Smooth muscle cell (in vitro differentiated cells): ENCODE results near the gene CTNND2. TPM values are rescaled to one million over a fixed set of nuclear protein-coding genes. Genes with fewer than 3 reads are reported as not detected.
"Not testable (repeated sequence)": the region's sequence is repeated elsewhere in the genome, so short reads cannot be mapped to it uniquely, and the experiment has no call there.

Source experiments
- DNase-seq: peaks from one replicate; lab custom pipeline; 2025; ENCODE audit not compliant: unreplicated experiment; lab: John Stamatoyannopoulos, UW
- H2AFZ ChIP-seq: fragments of 200-600 bp; sonication (generic); 2 replicates; pipeline ENCODE4 v1.6.0; 2016; ENCODE audit warnings: antibody characterized with exemption, low read depth, mild to moderate bottlenecking
- H3F3A ChIP-seq: fragments of 200-600 bp; sonication (generic); 2 replicates; pipeline ENCODE4 v1.6.0; 2017; ENCODE audit warnings: antibody characterized with exemption, low read depth
- H3K27ac ChIP-seq: fragments of 200-600 bp; sonication (generic); 2 replicates; pipeline ENCODE4 v1.5.1; 2016; ENCODE audit warnings: low read depth, mild to moderate bottlenecking
- H3K27me3 ChIP-seq: fragments of 200-600 bp; sonication (generic); 2 replicates; pipeline ENCODE4 v1.6.1; 2016; ENCODE audit warnings: low read depth, mild to moderate bottlenecking
- H3K36me3 ChIP-seq: fragments of 200-600 bp; sonication (generic); 2 replicates; pipeline ENCODE4 v1.5.1; 2016; ENCODE audit warnings: low read depth
- H3K4me1 ChIP-seq: fragments of 200-600 bp; sonication (generic); 2 replicates; pipeline ENCODE4 v1.5.1; 2016; ENCODE audit warnings: low read depth
- H3K4me2 ChIP-seq: fragments of 200-600 bp; sonication (generic); 2 replicates; pipeline ENCODE4 v1.6.0; 2016; ENCODE audit warnings: mild to moderate bottlenecking
- H3K4me3 ChIP-seq: fragments of 200-600 bp; sonication (generic); 2 replicates; pipeline ENCODE4 v1.5.1; 2016; ENCODE audit warnings: mild to moderate bottlenecking
- H3K79me2 ChIP-seq: fragments of 200-600 bp; sonication (generic); 2 replicates; pipeline ENCODE4 v1.6.0; 2016; ENCODE audit warnings: low read depth, mild to moderate bottlenecking
- H3K9ac ChIP-seq: fragments of 200-600 bp; sonication (generic); 2 replicates; pipeline ENCODE4 v1.6.0; 2016; ENCODE audit warnings: low read depth
- H3K9me3 ChIP-seq: fragments of 200-600 bp; sonication (generic); replicated peaks from 2 replicates; pipeline ENCODE4 v1.5.1; 2016; ENCODE audit warnings: low read depth
- H4K20me1 ChIP-seq: fragments of 200-600 bp; sonication (generic); 2 replicates; pipeline ENCODE4 v1.6.0; 2016; ENCODE audit warnings: low read depth
- CTCF ChIP-seq: fragments of 200-600 bp; sonication (generic); IDR thresholded peaks from 2 replicates; pipeline ENCODE4 v1.5.1; 2017; ENCODE audit warnings: borderline replicate concordance, mild to moderate bottlenecking, antibody characterized with exemption; ENCODE audit not compliant: insufficient read depth, poor library complexity, severe bottlenecking
- WGBS: methylation state at CpG from one replicate; pipeline ENCODE4 v1.1.7; 2016; ENCODE audit warnings: low lambda C conversion rate; 5-methylcytosine and 5-hydroxymethylcytosine counted together
- polyA plus RNA-seq: library from polyadenylated mRNA; unstranded; fragments of >200 nt; fragmentation: Nextera tagmentation; extraction: Ambion mirVana; gene quantifications from 2 replicates; pipeline ENCODE4 v1.2.1, GENCODE V29; 2016
- total RNA-seq: library from RNA; depleted of rRNA; stranded (reverse); fragments of >200 nt; gene quantifications from 2 replicates; pipeline ENCODE4 v1.2.3, GENCODE V29; 2014

Gene CTNND2
- total and polyA plus RNA-seq, 2 experiments from 2014 or later: 2.7 to 5.8 TPM

DNA sequence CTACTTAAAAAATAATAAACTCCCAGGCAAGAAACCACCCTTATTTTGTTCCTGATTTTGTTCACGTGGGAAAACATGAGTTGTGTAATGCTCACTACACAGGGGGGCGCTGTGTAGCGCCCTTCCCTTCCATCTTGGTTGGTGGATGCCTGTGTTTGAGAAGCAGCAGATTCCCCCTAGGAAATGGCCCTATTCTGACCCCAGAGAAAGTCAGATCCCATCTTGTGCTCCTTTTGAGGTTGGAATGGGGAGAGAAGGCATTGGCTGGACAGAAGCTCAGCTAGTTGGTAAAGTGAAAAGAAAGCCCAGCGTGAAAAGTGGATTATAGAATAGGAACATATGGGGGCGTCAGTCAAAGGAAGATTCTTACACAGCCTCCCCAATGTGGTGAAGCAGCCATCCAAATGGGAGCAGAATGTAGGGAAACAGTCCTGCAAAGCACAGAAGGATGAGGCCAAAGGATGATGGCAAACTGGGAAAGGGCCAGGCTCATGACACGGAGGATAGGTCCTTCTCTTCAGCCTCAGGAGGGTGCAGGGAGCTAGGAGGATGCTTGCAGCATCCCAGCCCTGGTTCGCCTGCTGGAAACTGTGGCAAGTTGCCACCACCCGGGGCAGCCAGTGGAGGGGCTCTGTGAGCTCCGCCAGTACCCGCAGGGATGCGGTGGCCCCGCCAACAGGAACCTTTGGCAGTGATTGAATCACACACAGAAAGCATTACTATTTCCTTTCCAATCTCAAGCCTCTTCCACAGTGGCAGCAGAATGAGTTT is 829.0 kb downstream of the CTNND2 start:
- TF ChIP-seq CTCF: no peak
- 76% methylated on average over 12 of the region's 12 CpGs for WGBS
- no peaks in the 10 kb centered on the region for H3K9me3 ChIP-seq
- DNase-seq: no peak
- no peak overlapping the region for H3K27ac ChIP-seq
- no peak overlapping the region for H3K4me3 ChIP-seq
- H2AFZ ChIP-seq: no peak overlapping the region
- H3K9ac ChIP-seq: no peak overlapping the region
- H3K4me1 ChIP-seq: no peaks in the 10 kb centered on the region
- no peaks in the 10 kb centered on the region for H3K79me2 ChIP-seq
- H3K36me3 ChIP-seq: no peaks in the 10 kb centered on the region
- H3K27me3 ChIP-seq: no peaks in the 10 kb centered on the region
- no peak overlapping the region for H3K4me2 ChIP-seq
- no peaks in the 10 kb centered on the region for H4K20me1 ChIP-seq
- H3F3A ChIP-seq: no peaks in the 10 kb centered on the region

DNA sequence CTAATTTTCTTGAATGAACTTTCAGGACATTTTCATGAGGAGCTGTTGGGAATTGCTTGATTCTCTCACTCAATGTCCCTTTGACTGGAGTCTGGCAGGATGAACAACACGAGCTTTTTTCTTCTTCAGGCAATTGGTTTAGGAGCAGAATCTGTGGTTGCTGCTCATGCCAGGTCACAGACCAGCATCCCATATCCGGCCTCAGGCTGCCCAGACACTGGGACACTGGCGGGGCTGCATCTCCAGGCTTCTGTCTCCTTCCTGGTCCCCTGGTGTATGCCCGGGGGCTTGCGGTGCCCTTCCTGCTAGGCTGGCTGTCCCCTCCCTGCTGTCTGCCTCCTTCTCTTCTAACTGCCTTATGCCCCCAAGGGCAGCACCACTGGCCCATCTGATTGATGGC is 831.7 kb downstream of the CTNND2 start:
- Histone ChIP-seq H3K36me3 (no peaks in the 10 kb centered on the region), H2AFZ (no peak overlapping the region), H3K9me3 (no peaks in the 10 kb centered on the region), H3K79me2 (no peaks in the 10 kb centered on the region), H3F3A (no peaks in the 10 kb centered on the region), H3K9ac (no peak overlapping the region), H3K4me3 (no peak overlapping the region), H3K4me1 (no peaks in the 10 kb centered on the region), H3K27me3 (no peaks in the 10 kb centered on the region), H3K27ac (no peak overlapping the region), H4K20me1 (no peaks in the 10 kb centered on the region), H3K4me2 (no peak overlapping the region)
- no peak for TF ChIP-seq CTCF
- WGBS: 90% methylated on average over 5 of the region's 5 CpGs
- no peak for DNase-seq

DNA sequence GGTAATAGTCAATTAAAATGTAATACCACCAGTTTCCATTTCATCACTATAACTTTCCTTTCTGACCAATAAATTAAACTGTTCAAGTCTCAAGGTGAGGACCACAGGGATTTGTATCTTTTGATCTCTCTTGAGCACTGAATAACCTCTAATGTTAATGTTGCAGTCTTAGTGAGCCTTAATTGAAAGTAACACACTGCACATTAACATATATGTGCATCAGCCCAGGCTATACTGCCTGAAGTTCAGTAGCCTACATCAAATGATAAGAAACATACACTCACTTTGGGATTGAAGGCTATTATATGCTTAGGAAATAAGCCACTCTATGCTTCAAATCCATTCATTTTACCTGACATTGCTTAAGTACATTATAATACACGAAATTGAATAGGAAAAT is 832.2 kb downstream of the CTNND2 start:
- no peaks in the 10 kb centered on the region for H3K36me3 ChIP-seq
- no peak overlapping the region for H3K4me3 ChIP-seq
- H3K79me2 ChIP-seq: no peaks in the 10 kb centered on the region
- H4K20me1 ChIP-seq: no peaks in the 10 kb centered on the region
- no peak overlapping the region for H3K27ac ChIP-seq
- DNase-seq: no peak
- TF ChIP-seq CTCF: no peak
- no peak overlapping the region for H3K4me2 ChIP-seq
- H3K9me3 ChIP-seq: no peaks in the 10 kb centered on the region
- WGBS: 94% methylated on average over 1 of the region's 1 CpG
- H3K9ac ChIP-seq: no peak overlapping the region
- no peak overlapping the region for H2AFZ ChIP-seq
- no peaks in the 10 kb centered on the region for H3K27me3 ChIP-seq
- H3K4me1 ChIP-seq: no peaks in the 10 kb centered on the region
- H3F3A ChIP-seq: no peaks in the 10 kb centered on the region

DNA sequence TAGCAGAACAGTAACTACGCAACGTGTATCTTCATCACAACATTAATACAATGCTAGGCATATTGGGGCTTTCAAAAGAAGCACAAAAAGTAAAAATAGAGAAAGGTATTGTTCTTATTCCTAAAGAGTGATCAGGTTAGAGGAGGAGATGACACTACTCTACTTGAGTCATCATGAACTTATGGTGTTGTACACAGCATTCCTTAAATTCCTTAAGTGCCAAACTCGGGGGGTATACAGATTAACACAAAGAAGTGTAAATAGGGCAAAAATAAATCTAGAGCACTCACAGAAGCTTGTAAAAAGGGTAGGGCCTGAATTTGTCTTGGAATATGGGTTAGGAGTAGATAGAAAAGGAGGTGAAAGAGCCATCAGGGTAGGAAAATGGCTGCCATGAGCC is 835.2 kb downstream of the CTNND2 start:
- no peak for TF ChIP-seq CTCF
- no peak overlapping the region for H3K9ac ChIP-seq
- H3K27ac ChIP-seq: no peak overlapping the region
- no peaks in the 10 kb centered on the region for H4K20me1 ChIP-seq
- H2AFZ ChIP-seq: no peak overlapping the region
- H3K9me3 ChIP-seq: no peaks in the 10 kb centered on the region
- no peaks in the 10 kb centered on the region for H3K27me3 ChIP-seq
- no peaks in the 10 kb centered on the region for H3K4me1 ChIP-seq
- 73% methylated on average over 3 of the region's 3 CpGs for WGBS
- no peaks in the 10 kb centered on the region for H3K36me3 ChIP-seq
- no peaks in the 10 kb centered on the region for H3K79me2 ChIP-seq
- H3K4me2 ChIP-seq: no peak overlapping the region
- no peak for DNase-seq
- H3F3A ChIP-seq: no peaks in the 10 kb centered on the region
- no peak overlapping the region for H3K4me3 ChIP-seq

DNA sequence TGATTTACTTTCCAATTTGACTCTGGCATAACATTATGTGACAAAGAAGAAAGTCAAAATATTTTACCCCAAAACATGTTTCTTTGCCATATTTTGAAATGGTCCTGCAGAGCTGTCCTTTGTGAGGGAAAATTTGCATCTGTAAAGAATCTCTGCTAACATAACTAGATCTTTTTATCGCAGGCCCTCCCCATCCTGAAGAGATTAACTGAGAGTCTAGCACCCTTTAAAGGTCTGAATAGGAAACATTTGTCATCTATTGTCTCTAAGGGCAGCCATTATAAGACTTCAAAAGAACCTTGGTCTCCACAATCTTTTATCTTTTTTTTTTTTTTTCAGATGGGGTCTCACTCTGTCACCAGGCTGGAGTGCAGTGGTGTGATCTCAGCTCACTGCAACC is 838.5 kb downstream of the CTNND2 start:
- not testable (repeated sequence) for H3K27ac ChIP-seq, H3K4me3 ChIP-seq, H3K4me2 ChIP-seq, H2AFZ ChIP-seq, H3F3A ChIP-seq, H3K27me3 ChIP-seq, H3K4me1 ChIP-seq, DNase-seq, H3K79me2 ChIP-seq, H3K9me3 ChIP-seq, H4K20me1 ChIP-seq, H3K36me3 ChIP-seq, H3K9ac ChIP-seq
- 86% methylated on average over 1 of the region's 1 CpG for WGBS
